Liver (tissue), 9 donors: Measurements from ENCODE around the gene UMODL1. TPM values are rescaled to one million over a fixed set of nuclear protein-coding genes. Genes with fewer than 3 reads are reported as not detected.

Source experiments
- DNase-seq: peaks from one replicate; pipeline ENCODE4 v3.0.0-alpha.2; 2017; ENCODE audit warnings: low spot score
- H3K27ac ChIP-seq, 2 donors: one replicate each; pipeline ENCODE4 v1.7.0; 2013; ENCODE audit warnings: inconsistent platforms in 2 of 2, low read length in 2 of 2, control low read depth in 1 of 2, low read depth in 1 of 2, mild to moderate bottlenecking in 1 of 2
- H3K27me3 ChIP-seq, 4 donors: one replicate each; pipeline versions ENCODE4 v1.6.1 to v1.7.0; 2013; ENCODE audit warnings: low read length in 3 of 4, inconsistent platforms in 1 of 4, mild to moderate bottlenecking in 1 of 4, moderate library complexity in 1 of 4; ENCODE audit not compliant: control insufficient read depth in 4 of 4, insufficient read depth in 4 of 4
- H3K36me3 ChIP-seq, 4 donors: one replicate each; pipeline versions ENCODE4 v1.6.1 to v1.7.0; 2013; ENCODE audit warnings: low read length in 3 of 4, mild to moderate bottlenecking in 3 of 4, low read depth in 1 of 4, moderate library complexity in 1 of 4; ENCODE audit not compliant: control insufficient read depth in 4 of 4, insufficient read depth in 3 of 4
- H3K4me1 ChIP-seq, 4 donors: one replicate each; pipeline versions ENCODE4 v1.6.1 to v1.7.0; 2013; ENCODE audit warnings: low read length in 3 of 4, mild to moderate bottlenecking in 3 of 4, moderate library complexity in 1 of 4; ENCODE audit not compliant: control insufficient read depth in 4 of 4, insufficient read depth in 4 of 4
- H3K4me3 ChIP-seq, 3 donors: one replicate each; pipeline versions ENCODE4 v1.6.1 to v1.7.0; 2013; ENCODE audit warnings: low read length in 3 of 3, control low read depth in 1 of 3, low read depth in 1 of 3, mild to moderate bottlenecking in 1 of 3
- H3K9ac ChIP-seq, 2 donors: one replicate each; pipeline ENCODE4 v1.7.0; 2013; ENCODE audit warnings: low read length in 2 of 2, mild to moderate bottlenecking in 2 of 2, moderate library complexity in 2 of 2, control low read depth in 1 of 2, low read depth in 1 of 2
- H3K9me3 ChIP-seq, 4 donors: one replicate each; pipeline versions ENCODE4 v1.6.1 to v1.7.0; 2013; ENCODE audit warnings: low read length in 3 of 4; ENCODE audit not compliant: control insufficient read depth in 4 of 4
- CTCF ChIP-seq: fragments of 150-350 bp; IDR thresholded peaks from 2 replicates; pipeline ENCODE4 v1.5.1; 2017; ENCODE audit warnings: improper control_type of control experiment, low read depth, low read length; ENCODE audit not compliant: missing input control
- EGR1 ChIP-seq, 2 donors: IDR thresholded peaks; 2 replicates each; pipeline ENCODE4 v1.6.1; 2016 to 2018; ENCODE audit warnings: antibody characterized with exemption in 2 of 2, low read depth in 2 of 2
- FOXA1 ChIP-seq: IDR thresholded peaks from 2 replicates; pipeline ENCODE4 v1.6.1; 2016; ENCODE audit warnings: antibody characterized with exemption
- FOXA2 ChIP-seq: IDR thresholded peaks from 2 replicates; pipeline ENCODE4 v1.6.1; 2016; ENCODE audit warnings: antibody characterized with exemption
- GABPA ChIP-seq, 2 donors: IDR thresholded peaks in 1 of 2; conservative IDR thresholded peaks in 1 of 2; 2 replicates each; pipeline ENCODE4 v1.6.1; 2016; ENCODE audit warnings: antibody characterized with exemption in 2 of 2, mild to moderate bottlenecking in 1 of 2, moderate library complexity in 1 of 2
- HNF4A ChIP-seq, 2 donors: conservative IDR thresholded peaks; 2 replicates each; pipeline ENCODE4 v1.6.1; 2016; ENCODE audit warnings: antibody characterized with exemption in 2 of 2, mild to moderate bottlenecking in 2 of 2
- HNF4G ChIP-seq: IDR thresholded peaks from 2 replicates; pipeline ENCODE4 v1.6.1; 2016; ENCODE audit warnings: antibody characterized with exemption
- MAX ChIP-seq: IDR thresholded peaks from 2 replicates; pipeline ENCODE4 v1.6.1; 2016; ENCODE audit warnings: antibody characterized with exemption
- NR2F2 ChIP-seq: IDR thresholded peaks from 2 replicates; pipeline ENCODE4 v1.6.1; 2016; ENCODE audit warnings: antibody characterized with exemption
- RAD21 ChIP-seq, 2 donors: IDR thresholded peaks; 2 replicates each; pipeline ENCODE4 v1.6.1; 2016; ENCODE audit warnings: antibody characterized with exemption in 2 of 2, mild to moderate bottlenecking in 2 of 2
- REST ChIP-seq: IDR thresholded peaks from 2 replicates; pipeline ENCODE4 v1.6.1; 2016; ENCODE audit warnings: antibody characterized with exemption, mild to moderate bottlenecking
- RXRA ChIP-seq, 2 donors: IDR thresholded peaks; 2 replicates each; pipeline ENCODE4 v1.6.1; 2017 to 2018; ENCODE audit warnings: antibody characterized with exemption in 2 of 2, mild to moderate bottlenecking in 1 of 2
- SP1 ChIP-seq: IDR thresholded peaks from 2 replicates; pipeline ENCODE4 v1.6.1; 2018; ENCODE audit warnings: antibody characterized with exemption, mild to moderate bottlenecking
- TAF1 ChIP-seq: conservative IDR thresholded peaks from 2 replicates; pipeline ENCODE4 v1.6.1; 2016; ENCODE audit warnings: antibody characterized with exemption, mild to moderate bottlenecking
- YY1 ChIP-seq: IDR thresholded peaks from 2 replicates; pipeline ENCODE4 v1.6.1; 2016; ENCODE audit warnings: antibody characterized with exemption, mild to moderate bottlenecking
- ZBTB33 ChIP-seq: IDR thresholded peaks from 2 replicates; pipeline ENCODE4 v1.6.1; 2016; ENCODE audit warnings: antibody characterized with exemption
- WGBS: extraction: QIAGEN DNeasy Blood & Tissue Kit; methylation state at CpG from one replicate; pipeline ENCODE4 v1.1.7; 2013; 5-methylcytosine and 5-hydroxymethylcytosine counted together
- polyA plus RNA-seq, 2 donors: library from polyadenylated mRNA; stranded (reverse) in 1 of 2; unstranded in 1 of 2; fragments of 200-250 nt in 1 of 2; fragments of >200 nt in 1 of 2; fragmentation: Nextera tagmentation in 1 of 2; extraction: Ambion mirVana in 1 of 2; gene quantifications; one replicate each; pipeline versions ENCODE4 v1.2.1 to v1.2.3, GENCODE V29; 2013 to 2015
- total RNA-seq, 2 donors: library from RNA; depleted of rRNA; stranded (reverse); fragments of >200 nt; gene quantifications; one replicate each; pipeline ENCODE4 v1.2.3, GENCODE V29; 2014
- TF ChIP-seq, protein P1 (sequence below): IDR thresholded peaks from 2 replicates; pipeline ENCODE4 v1.6.1; 2016; ENCODE audit warnings: antibody characterized with exemption
- donor health status: healthy.
- donor health status: healthy.
- donor health status: healthy.
- donor health status: healthy.
- donor health status: healthy.

UMODL1 gene
- total and polyA plus RNA-seq, 4 donors: 0.08 to 0.14 (median 0.08) TPM; not detected in 1

- DNase-seq: no peak
- Histone ChIP-seq H3K9ac (no peak overlapping the region), H3K36me3 (no peaks in the 10 kb centered on the region), H3K9me3 (no peaks in the 10 kb centered on the region), H3K4me1 (no peaks in the 10 kb centered on the region), H3K4me3 (no peak overlapping the region), H3K27ac (no peak overlapping the region), H3K27me3 (no peaks in the 10 kb centered on the region)
- 44% methylated on average over 2 of the region's 2 CpGs for WGBS
- TF ChIP-seq REST: no peak
- TF ChIP-seq HNF4A (conservative IDR thresholded peaks at IDR 0.05): no peak
- TF ChIP-seq TAF1: no peak
- TF ChIP-seq MAX: no peak
- no peak for TF ChIP-seq NR2F2
- TF ChIP-seq, protein P1, sequence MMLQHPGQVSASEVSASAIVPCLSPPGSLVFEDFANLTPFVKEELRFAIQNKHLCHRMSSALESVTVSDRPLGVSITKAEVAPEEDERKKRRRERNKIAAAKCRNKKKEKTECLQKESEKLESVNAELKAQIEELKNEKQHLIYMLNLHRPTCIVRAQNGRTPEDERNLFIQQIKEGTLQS: no peak
- no peak for TF ChIP-seq ZBTB33
- no peak for TF ChIP-seq FOXA1
- TF ChIP-seq RAD21 (IDR thresholded peaks at IDR 0.05): no peak
- no peak for TF ChIP-seq YY1
Measured at GRCh38 chr21:42148097-42148496, 77.0 kb downstream of the UMODL1 start.

DNA sequence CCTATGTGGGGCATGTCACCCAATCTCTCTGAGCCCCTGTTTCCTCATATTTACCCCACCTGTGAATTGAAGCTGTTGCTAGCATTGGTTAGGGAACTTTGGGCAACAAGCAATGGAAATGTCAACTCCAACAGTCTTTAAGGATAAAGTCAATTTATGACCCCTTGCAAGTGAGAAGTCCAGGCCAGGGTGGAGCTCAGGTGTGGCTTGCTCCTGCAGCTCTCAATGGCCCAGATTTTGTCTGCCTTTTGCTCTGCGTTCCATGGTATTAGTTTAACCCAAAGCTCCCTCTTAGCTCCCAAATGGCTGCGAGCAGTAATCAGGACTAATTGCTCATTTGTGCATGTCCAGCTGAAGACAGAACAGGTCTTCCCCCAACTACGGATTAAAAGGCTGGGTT lies 77.5 kb downstream of the UMODL1 start:
- no peak overlapping the region for H3K27ac ChIP-seq
- H3K9ac ChIP-seq: no peak overlapping the region
- WGBS: 94% methylated on average over 3 of the region's 3 CpGs
- DNase-seq: no peak
- no peaks in the 10 kb centered on the region for H3K27me3 ChIP-seq
- TF ChIP-seq RXRA (IDR thresholded peaks at IDR 0.05): no peak
- TF ChIP-seq SP1: no peak
- no peak for TF ChIP-seq ZBTB33
- TF ChIP-seq GABPA (IDR thresholded peaks at IDR 0.05 in 1 of 2, conservative IDR thresholded peaks at IDR 0.05 in 1 of 2): no peak
- TF ChIP-seq, protein P1: no peak
- no peak for TF ChIP-seq FOXA2
- no peak for TF ChIP-seq TAF1
- no peak for TF ChIP-seq NR2F2
- no peak for TF ChIP-seq CTCF
- TF ChIP-seq EGR1 (IDR thresholded peaks at IDR 0.05; ENCODE audit: low read depth in 2 of 2): no peak
- TF ChIP-seq HNF4G: no peak
- no peak overlapping the region for H3K4me3 ChIP-seq
- no peaks in the 10 kb centered on the region for H3K36me3 ChIP-seq
- H3K9me3 ChIP-seq: no peaks in the 10 kb centered on the region
- H3K4me1 ChIP-seq: no peaks in the 10 kb centered on the region
